Duodenal mucosa (tissue), 2 donors: ENCODE results near the gene NAP1L1.
A peak's percentile ranks its signal among the peaks of the same experiment; 100 is the strongest.

Experiments used
- H3K27ac ChIP-seq: one replicate; pipeline ENCODE4 v1.7.0; 2013; ENCODE audit warnings: low read depth, low read length
- H3K27me3 ChIP-seq, 2 donors: one replicate each; pipeline ENCODE4 v1.7.0; 2013; ENCODE audit warnings: low read length in 2 of 2, control low read depth in 1 of 2; ENCODE audit not compliant: insufficient read depth in 2 of 2, control insufficient read depth in 1 of 2
- H3K36me3 ChIP-seq, 2 donors: one replicate each; pipeline ENCODE4 v1.7.0; 2013; ENCODE audit warnings: low read length in 2 of 2, control low read depth in 1 of 2; ENCODE audit not compliant: insufficient read depth in 2 of 2, control insufficient read depth in 1 of 2
- H3K4me1 ChIP-seq, 2 donors: one replicate each; pipeline ENCODE4 v1.7.0; 2013; ENCODE audit warnings: low read length in 2 of 2, control low read depth in 1 of 2; ENCODE audit not compliant: insufficient read depth in 2 of 2, control insufficient read depth in 1 of 2
- H3K4me3 ChIP-seq, 2 donors: one replicate each; pipeline ENCODE4 v1.7.0; 2013; ENCODE audit warnings: low read length in 2 of 2, low read depth in 1 of 2
- H3K9ac ChIP-seq, 2 donors: one replicate each; pipeline ENCODE4 v1.7.0; 2013; ENCODE audit warnings: low read length in 2 of 2, low read depth in 1 of 2
- H3K9me3 ChIP-seq, 2 donors: one replicate each; pipeline ENCODE4 v1.7.0; 2013; ENCODE audit warnings: low read length in 2 of 2, control low read depth in 1 of 2; ENCODE audit not compliant: control insufficient read depth in 1 of 2

Gene NAP1L1

DNA sequence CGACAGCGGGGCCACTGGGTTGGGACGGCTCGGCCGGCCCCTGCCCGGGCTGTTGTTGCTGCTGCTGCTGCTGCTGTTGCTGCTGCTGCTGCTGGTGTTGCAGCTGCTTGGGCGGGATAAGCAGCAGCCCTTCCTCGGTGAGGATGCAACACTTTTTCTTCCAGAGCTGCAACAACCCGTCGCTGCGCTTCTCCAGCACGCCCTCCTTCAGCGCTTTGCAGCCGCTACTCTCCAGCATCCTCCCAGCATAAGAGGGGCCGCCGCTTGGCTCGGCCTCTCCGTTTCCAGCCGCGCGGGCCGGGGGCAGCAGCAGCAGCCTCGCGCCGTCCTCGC lies 53.4 kb downstream of the NAP1L1 start:
- peak overlapping the region; percentile 81 to 87 for H3K9ac ChIP-seq
- peak overlapping the region; percentile 79 to 94 for H3K4me3 ChIP-seq
- no peaks in the 10 kb centered on the region for H3K9me3 ChIP-seq
- no peaks in the 10 kb centered on the region for H3K36me3 ChIP-seq
- H3K27me3 ChIP-seq: no peaks in the 10 kb centered on the region
- H3K27ac ChIP-seq: peak overlapping the region; percentile 84
- peaks cover 10 to 14% of the 10 kb centered on the region in 2 donors for H3K4me1 ChIP-seq

DNA sequence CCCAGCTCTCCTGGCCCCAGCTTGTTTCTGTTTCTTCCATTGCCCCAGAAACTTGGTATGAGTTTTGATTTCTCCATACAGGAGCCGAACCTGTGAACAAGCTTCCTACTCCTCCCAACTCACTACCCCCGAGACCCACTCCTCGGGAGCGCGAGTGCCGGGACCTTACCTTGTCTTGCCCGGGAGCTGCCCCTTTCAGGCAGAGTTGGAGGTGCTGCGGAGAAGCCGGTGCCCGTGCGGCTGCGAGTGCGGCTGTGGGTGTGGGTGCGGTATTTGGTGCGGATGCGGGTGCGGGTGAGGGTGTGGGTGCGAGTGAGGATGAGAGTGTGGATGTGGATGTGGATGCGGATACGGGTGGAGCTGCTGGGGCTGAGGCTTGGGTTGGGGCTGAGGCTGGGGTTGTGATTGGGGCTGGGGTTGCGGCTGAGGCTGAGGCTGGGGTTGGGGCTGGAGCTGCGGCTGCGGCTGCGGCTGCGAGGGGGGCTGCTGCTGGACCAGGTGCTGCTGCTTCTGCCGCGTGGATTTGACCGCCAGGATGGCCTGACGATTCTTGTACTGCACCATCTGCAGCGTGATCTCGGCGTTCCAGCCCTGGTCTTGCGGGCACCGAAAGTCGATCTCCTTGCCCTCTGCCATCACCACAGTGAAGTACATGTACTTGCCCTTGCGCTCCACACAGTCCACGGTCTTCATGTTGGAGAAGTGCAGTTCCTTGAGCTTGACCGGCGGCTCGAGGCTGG lies 54.0 kb downstream of the NAP1L1 start:
- H3K9ac ChIP-seq: peak overlapping the region; percentile 81 to 87
- H3K9me3 ChIP-seq: no peaks in the 10 kb centered on the region
- no peaks in the 10 kb centered on the region for H3K36me3 ChIP-seq
- peak overlapping the region; percentile 79 to 94 for H3K4me3 ChIP-seq
- H3K4me1 ChIP-seq: peaks cover 10 to 14% of the 10 kb centered on the region in 2 donors
- H3K27ac ChIP-seq: peak overlapping the region; percentile 84
- no peaks in the 10 kb centered on the region for H3K27me3 ChIP-seq

DNA sequence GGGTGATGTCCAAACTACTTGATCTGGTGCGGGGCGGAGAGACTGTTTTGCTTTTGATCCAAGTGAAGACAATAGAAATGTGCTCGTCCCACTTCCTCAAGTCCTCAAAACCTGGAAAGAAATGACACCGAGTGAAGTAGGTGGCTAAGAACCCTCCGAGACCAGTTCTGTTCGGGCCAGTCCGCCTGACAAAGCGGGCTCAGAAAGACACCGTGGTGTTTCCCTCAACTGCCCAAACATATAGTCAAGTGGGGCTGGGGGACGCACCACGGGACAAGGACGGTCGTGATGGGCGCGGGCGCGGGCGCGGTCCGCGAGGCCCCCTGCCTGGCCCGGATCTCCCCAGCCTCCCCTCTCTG lies 54.5 kb downstream of the NAP1L1 start:
- Histone ChIP-seq H3K9me3 (no peaks in the 10 kb centered on the region), H3K9ac (peak overlapping the region; percentile 81 to 87), H3K27ac (peak overlapping the region; percentile 84), H3K27me3 (no peaks in the 10 kb centered on the region), H3K4me1 (peaks cover 10 to 14% of the 10 kb centered on the region in 2 donors), H3K4me3 (peak overlapping the region; percentile 79 to 94), H3K36me3 (no peaks in the 10 kb centered on the region)

DNA sequence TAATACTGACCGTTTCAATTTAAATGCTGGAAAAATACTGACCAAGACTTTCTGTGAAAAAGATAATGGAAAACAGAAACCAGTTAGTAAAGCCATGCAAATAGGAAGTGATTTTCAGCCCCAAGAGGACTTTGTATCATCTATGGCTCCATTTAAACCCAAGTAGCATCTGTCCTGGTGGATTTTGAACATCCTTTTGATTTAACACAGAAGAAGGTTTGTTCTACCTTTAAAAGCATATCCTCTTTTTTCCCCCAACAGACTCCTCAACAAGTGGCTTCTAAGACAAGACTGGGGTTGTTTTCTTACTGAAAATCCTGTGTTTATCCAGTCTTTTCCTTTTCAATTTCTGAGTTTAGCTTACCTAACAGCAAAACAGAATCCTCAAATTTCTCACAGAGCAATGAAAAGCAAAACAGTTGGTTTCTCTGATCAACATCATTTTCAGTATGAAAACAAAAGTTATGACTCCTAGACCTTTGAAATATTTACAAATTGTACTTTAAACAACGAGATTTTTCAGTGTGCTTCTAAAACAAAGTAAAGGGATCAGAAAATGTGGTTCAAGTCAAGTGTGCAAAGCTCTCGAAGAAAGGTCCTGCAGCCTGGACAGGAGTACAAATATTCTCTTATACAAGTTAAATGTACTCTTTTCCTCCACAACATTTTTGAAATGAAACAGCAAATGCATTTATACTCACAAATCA lies 55.8 kb downstream of the NAP1L1 start:
- no peaks in the 10 kb centered on the region for H3K36me3 ChIP-seq
- H3K4me3 ChIP-seq: peak overlapping the region; percentile 28 to 60
- H3K4me1 ChIP-seq: peaks cover 10 to 14% of the 10 kb centered on the region in 2 donors
- H3K9ac ChIP-seq: peak overlapping the region in 1 of 2 donors; percentile 41
- no peaks in the 10 kb centered on the region for H3K27me3 ChIP-seq
- peak overlapping the region; percentile 11 for H3K27ac ChIP-seq
- no peaks in the 10 kb centered on the region for H3K9me3 ChIP-seq

DNA sequence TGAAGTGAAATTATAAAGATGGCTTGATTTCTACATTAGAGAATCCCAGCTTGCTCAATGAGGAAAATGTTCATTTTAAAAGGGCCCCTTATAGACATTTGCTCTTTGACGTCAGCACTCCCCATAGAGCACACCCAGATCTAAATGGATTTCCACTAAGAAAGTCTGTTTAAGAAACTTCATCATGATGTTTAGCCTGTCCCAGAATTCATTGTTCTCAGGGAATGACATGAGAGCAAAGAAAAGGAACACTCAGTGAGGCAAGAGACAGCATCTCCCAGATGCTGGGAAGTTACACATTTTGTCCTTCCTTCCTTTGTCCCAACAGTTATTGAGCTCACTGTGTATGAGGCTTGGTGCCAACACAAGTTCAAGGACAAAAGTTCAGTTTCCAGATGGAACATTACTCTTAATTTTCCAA lies 57.8 kb downstream of the NAP1L1 start:
- no peak overlapping the region for H3K4me3 ChIP-seq
- no peaks in the 10 kb centered on the region for H3K9me3 ChIP-seq
- H3K9ac ChIP-seq: no peak overlapping the region
- peaks cover 7 to 14% of the 10 kb centered on the region in 2 donors for H3K4me1 ChIP-seq
- no peaks in the 10 kb centered on the region for H3K36me3 ChIP-seq
- no peaks in the 10 kb centered on the region for H3K27me3 ChIP-seq
- H3K27ac ChIP-seq: no peak overlapping the region

DNA sequence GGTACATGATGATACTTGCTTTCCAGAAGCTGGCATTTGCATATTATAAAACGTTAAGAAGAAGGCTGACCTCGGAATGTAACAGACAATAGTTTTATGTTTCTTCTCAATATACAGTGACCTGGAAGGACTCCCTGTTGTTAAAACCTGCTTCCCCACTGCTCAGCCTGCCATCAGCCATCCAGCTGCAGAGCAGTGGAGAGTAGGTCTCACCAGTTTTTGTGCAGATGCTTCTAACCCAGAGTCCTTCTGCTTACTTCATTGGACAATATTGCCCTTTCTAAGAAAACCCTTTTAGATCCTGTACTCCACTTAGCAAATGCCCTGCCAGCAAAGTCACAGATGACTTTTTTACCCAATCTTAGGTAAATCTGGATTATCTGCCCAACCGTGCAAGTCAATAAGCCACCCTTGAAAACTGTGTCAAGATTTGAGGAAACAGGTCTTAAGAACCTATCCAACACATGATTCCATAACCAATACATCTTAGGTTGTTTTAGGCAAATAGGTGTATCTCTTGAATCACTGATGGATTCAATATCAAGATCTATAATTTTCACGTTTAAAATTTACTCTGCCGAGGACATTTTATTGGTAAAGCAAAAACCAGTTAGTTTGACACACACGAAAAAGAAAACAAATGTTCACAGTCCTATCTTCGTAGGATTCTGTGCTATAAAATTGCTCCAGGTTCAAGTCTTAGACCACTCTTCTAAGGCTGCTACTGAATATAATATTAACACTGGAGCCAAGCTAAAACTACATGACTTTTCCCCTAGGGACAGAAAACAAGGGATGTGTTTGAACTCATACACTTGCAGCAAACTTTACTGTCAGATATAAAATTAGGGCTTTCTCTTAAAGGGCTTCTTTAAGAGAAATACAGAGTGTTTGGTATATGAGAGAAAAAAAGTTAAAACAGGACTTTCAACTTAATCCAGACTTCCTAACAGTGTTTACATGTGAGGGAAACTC lies 58.6 kb downstream of the NAP1L1 start:
- Histone ChIP-seq H3K27me3 (no peaks in the 10 kb centered on the region), H3K4me3 (no peak overlapping the region), H3K4me1 (peaks cover 12% of the 10 kb centered on the region in 2 donors), H3K27ac (no peak overlapping the region), H3K9ac (no peak overlapping the region), H3K9me3 (no peaks in the 10 kb centered on the region), H3K36me3 (no peaks in the 10 kb centered on the region)

DNA sequence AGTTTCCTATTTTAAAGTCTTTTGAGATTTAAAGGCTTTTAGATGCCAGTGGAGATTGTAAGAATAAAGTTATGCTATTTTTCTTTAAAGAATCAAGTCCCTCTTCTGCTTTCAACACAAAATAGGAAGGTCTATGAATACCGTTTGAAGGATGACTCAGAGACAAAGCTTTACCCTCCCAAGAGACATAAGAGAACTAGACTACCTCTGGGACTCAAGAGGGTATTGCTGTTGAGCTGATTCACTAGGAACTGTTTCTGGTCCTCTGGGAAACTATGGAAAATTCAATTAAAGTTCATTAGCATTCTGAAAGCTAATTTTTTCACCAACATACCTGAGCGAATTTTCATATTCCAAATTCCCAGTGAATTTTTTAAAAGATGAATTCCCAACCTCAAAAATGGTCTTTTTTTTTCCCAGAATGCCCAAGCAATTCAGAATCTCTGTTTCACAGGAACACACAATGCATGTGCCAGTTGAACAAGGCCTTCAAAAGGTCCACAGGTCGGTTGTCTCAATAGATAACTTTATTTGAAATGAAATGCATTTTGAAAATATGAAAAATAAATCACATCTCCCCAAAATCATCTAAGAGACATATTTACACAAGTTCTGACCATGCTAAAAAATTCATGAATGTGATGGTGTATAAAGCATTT lies 59.4 kb downstream of the NAP1L1 start:
- Histone ChIP-seq H3K27ac (no peak overlapping the region), H3K27me3 (no peaks in the 10 kb centered on the region), H3K4me1 (peaks cover 4 to 21% of the 10 kb centered on the region in 2 donors)

DNA sequence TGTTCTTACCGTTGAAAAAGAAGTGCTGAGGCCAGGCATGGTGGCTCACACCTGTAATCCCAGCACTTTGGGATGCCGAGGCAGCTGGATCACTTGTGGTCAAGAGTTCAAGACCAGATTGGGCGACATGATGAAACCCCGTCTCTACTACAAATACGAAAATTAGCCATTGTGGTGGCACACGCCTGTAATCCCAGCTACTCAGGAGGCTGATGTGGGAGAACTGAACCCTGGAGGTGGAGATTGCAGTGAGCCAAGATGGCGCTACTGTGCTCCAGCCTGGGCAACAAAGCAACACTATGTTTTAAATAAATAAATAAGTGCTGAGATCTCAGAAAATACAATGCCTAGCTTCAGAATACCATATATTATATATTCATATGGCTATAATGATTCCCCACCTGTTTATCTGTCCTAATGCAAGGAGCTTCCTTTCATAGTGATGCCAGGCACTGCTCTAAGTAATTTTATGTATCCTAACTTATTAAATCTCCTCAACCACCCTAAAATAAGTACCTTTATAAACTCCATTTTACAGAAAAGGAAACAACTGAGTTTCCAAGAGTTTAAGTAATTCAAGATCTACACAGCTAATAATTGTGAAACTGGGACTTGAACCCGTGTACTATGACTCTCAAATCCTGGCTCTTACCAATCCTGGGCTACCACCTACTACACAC lies 60.2 kb downstream of the NAP1L1 start:
- H3K9ac ChIP-seq: no peak overlapping the region
- H3K4me3 ChIP-seq: no peak overlapping the region
- peaks cover 0 to 22% of the 10 kb centered on the region in 2 donors for H3K4me1 ChIP-seq
- H3K9me3 ChIP-seq: no peaks in the 10 kb centered on the region
- no peak overlapping the region for H3K27ac ChIP-seq
- no peaks in the 10 kb centered on the region for H3K27me3 ChIP-seq
- H3K36me3 ChIP-seq: no peaks in the 10 kb centered on the region

More for the DNA sequence above, 59.4 kb downstream of the NAP1L1 start:
- no peaks in the 10 kb centered on the region for H3K36me3 ChIP-seq
- H3K9ac ChIP-seq: no peak overlapping the region
- no peak overlapping the region for H3K4me3 ChIP-seq
- no peaks in the 10 kb centered on the region for H3K9me3 ChIP-seq

DNA sequence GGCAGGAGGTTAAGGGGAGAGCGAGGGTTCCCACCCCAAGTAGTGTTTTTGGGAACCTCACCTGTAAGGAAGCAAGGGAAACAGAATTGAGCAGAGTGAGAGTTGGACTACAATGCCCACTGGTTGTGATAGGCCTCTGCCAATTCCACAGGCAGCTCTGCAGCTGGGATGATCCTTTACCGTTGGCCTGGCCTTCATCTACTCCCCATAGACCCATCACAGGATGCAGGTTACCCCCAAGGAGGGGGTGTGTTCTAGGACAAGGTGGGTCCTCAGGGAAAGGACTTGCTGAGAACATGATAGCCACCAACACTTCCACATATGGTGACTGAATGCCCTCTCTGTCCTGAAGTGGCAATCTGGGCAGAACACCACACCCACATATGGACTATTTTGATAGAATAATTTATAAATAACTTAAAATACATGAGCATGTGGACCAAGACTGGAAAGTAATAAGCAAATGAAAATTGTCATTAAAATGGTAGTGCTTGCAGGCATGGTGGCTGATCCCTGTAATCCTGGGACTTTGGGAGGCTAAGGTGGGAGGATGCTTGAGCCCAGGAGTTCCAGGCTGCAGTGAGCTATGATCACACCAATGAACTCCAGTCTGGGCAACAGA lies 61.3 kb downstream of the NAP1L1 start:
- H3K9me3 ChIP-seq: no peaks in the 10 kb centered on the region
- no peak overlapping the region for H3K27ac ChIP-seq
- H3K4me1 ChIP-seq: peaks cover 0 to 19% of the 10 kb centered on the region in 2 donors
- H3K27me3 ChIP-seq: no peaks in the 10 kb centered on the region
- H3K9ac ChIP-seq: no peak overlapping the region
- H3K4me3 ChIP-seq: no peak overlapping the region
- H3K36me3 ChIP-seq: no peaks in the 10 kb centered on the region
